OCI-LY1 (cell line): ENCODE measurements around the gene SFMBT2.
A peak's percentile ranks its signal among the peaks of the same experiment; 100 is the strongest.

Experiments used
- H2AFZ ChIP-seq: fragments of 200-600 bp; sonication (generic), shearing (Covaris generic); 2 replicates; pipeline ENCODE4 v1.6.0; 2014; ENCODE audit warnings: antibody characterized with exemption, mild to moderate bottlenecking, low read length
- H3F3A ChIP-seq: fragments of 200-600 bp; sonication (generic), shearing (Covaris generic); 2 replicates; pipeline ENCODE4 v1.6.0; 2014; ENCODE audit warnings: mild to moderate bottlenecking, antibody characterized with exemption, low read length, moderate library complexity; ENCODE audit not compliant: insufficient read depth
- H3K27ac ChIP-seq: fragments of 200-600 bp; sonication (generic); 2 replicates; pipeline ENCODE4 v1.5.1; 2014; ENCODE audit warnings: low read length, mixed run types, mild to moderate bottlenecking, low read depth; ENCODE audit not compliant: poor library complexity, severe bottlenecking
- H3K27me3 ChIP-seq: fragments of 200-600 bp; sonication (generic); 2 replicates; pipeline ENCODE4 v1.6.0; 2014; ENCODE audit warnings: antibody characterized with exemption, mild to moderate bottlenecking, low read length, moderate library complexity; ENCODE audit not compliant: insufficient read depth
- H3K36me3 ChIP-seq: fragments of 200-600 bp; sonication (generic); 2 replicates; pipeline ENCODE4 v1.6.1; 2014; ENCODE audit warnings: mild to moderate bottlenecking, antibody characterized with exemption, low read length, moderate library complexity, mixed read lengths; ENCODE audit not compliant: insufficient read depth
- H3K4me1 ChIP-seq: fragments of 200-600 bp; sonication (generic); 2 replicates; pipeline ENCODE4 v1.5.1; 2014; ENCODE audit warnings: mild to moderate bottlenecking, low read length, moderate library complexity; ENCODE audit not compliant: insufficient read depth, severe bottlenecking
- H3K4me2 ChIP-seq: fragments of 200-600 bp; sonication (generic), shearing (Covaris generic); 2 replicates; pipeline ENCODE4 v1.6.1; 2014; ENCODE audit warnings: low read length
- H3K4me3 ChIP-seq: fragments of 200-600 bp; sonication (generic); 2 replicates; pipeline ENCODE4 v1.5.1; 2014; ENCODE audit warnings: low read length, low read depth, mild to moderate bottlenecking, mixed read lengths; ENCODE audit not compliant: poor library complexity, severe bottlenecking
- H3K79me2 ChIP-seq: fragments of 200-600 bp; shearing (Covaris generic); 2 replicates; pipeline ENCODE4 v1.6.1; 2016; ENCODE audit warnings: mixed run types, low read length, mixed read lengths; ENCODE audit not compliant: insufficient read depth
- H3K9ac ChIP-seq: fragments of 200-600 bp; sonication (generic), shearing (Covaris generic); 2 replicates; pipeline ENCODE4 v1.6.1; 2014; ENCODE audit warnings: mild to moderate bottlenecking, low read length, mixed read lengths
- H3K9me2 ChIP-seq: fragments of 200-600 bp; sonication (generic), shearing (Covaris generic); 2 replicates; pipeline ENCODE4 v1.6.1; 2014; ENCODE audit warnings: low read depth, mild to moderate bottlenecking, low read length, mixed read lengths
- H3K9me3 ChIP-seq: fragments of 200-600 bp; shearing (Covaris generic); 2 replicates; pipeline ENCODE4 v1.6.1; 2014; ENCODE audit warnings: low read length, mixed read lengths
- H4K20me1 ChIP-seq: fragments of 200-600 bp; sonication (generic), shearing (Covaris generic); 2 replicates; pipeline ENCODE4 v1.6.0; 2016; ENCODE audit warnings: mild to moderate bottlenecking, low read length; ENCODE audit not compliant: insufficient read depth
- EZH2 ChIP-seq: fragments of 200-600 bp; sonication (generic), shearing (Covaris generic); IDR thresholded peaks from 2 replicates; pipeline ENCODE4 v1.8.0; 2017; ENCODE audit warnings: borderline replicate concordance, mixed run types, mild to moderate bottlenecking, antibody characterized with exemption, low read length, moderate library complexity, mixed read lengths
- TF ChIP-seq, protein P1 (sequence below): fragments of 200-600 bp; sonication (generic), shearing (Covaris generic); IDR thresholded peaks from 2 replicates; pipeline ENCODE4 v1.5.1; 2017; ENCODE audit warnings: mild to moderate bottlenecking, antibody characterized with exemption, low read length, moderate library complexity, mixed read lengths

SFMBT2 gene

DNA sequence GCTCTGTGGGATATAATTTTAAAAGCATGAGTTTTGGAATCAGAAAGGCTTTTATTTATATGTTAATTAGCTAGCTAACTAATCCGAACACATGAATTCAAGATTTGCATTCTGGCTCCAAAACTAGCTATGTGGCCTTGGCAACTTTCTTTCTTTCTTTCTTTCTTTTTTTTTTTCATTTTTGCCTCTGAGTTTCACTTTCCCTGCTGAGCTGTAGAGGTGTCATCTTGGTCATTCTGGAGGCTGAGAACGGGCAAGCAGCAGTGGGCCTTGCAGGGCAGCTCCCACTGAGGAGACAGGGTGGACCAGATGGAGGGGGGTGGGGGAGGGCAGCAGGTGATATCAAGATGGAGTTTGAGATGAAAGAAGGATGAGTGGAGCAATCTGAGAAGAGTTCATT lies 24.8 kb upstream of the SFMBT2 start:
- no peaks in the 10 kb centered on the region for H3K9me2 ChIP-seq
- H3F3A ChIP-seq: no peaks in the 10 kb centered on the region
- H2AFZ ChIP-seq: no peak overlapping the region
- peaks cover 36% of the 10 kb centered on the region for H3K4me1 ChIP-seq
- H3K4me3 ChIP-seq: no peak overlapping the region
- no peaks in the 10 kb centered on the region for H3K27me3 ChIP-seq
- H3K27ac ChIP-seq: no peak overlapping the region
- peaks cover 5% of the 10 kb centered on the region for H3K9me3 ChIP-seq
- no peaks in the 10 kb centered on the region for H3K79me2 ChIP-seq
- H3K4me2 ChIP-seq: no peak overlapping the region
- H3K36me3 ChIP-seq: no peaks in the 10 kb centered on the region
- no peaks in the 10 kb centered on the region for H4K20me1 ChIP-seq
- no peak overlapping the region for H3K9ac ChIP-seq
- TF ChIP-seq, protein P1, sequence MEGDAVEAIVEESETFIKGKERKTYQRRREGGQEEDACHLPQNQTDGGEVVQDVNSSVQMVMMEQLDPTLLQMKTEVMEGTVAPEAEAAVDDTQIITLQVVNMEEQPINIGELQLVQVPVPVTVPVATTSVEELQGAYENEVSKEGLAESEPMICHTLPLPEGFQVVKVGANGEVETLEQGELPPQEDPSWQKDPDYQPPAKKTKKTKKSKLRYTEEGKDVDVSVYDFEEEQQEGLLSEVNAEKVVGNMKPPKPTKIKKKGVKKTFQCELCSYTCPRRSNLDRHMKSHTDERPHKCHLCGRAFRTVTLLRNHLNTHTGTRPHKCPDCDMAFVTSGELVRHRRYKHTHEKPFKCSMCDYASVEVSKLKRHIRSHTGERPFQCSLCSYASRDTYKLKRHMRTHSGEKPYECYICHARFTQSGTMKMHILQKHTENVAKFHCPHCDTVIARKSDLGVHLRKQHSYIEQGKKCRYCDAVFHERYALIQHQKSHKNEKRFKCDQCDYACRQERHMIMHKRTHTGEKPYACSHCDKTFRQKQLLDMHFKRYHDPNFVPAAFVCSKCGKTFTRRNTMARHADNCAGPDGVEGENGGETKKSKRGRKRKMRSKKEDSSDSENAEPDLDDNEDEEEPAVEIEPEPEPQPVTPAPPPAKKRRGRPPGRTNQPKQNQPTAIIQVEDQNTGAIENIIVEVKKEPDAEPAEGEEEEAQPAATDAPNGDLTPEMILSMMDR: no peak
- TF ChIP-seq EZH2: no peak

GRCh38 chr10:7434378-7434777 lies 23.5 kb upstream of the SFMBT2 start:
- Histone ChIP-seq H3K4me1 (peaks cover 38% of the 10 kb centered on the region), H3K4me2 (no peak overlapping the region), H3K9me3 (peaks cover 5% of the 10 kb centered on the region), H3K9ac (no peak overlapping the region), H2AFZ (no peak overlapping the region), H3K4me3 (no peak overlapping the region), H4K20me1 (no peaks in the 10 kb centered on the region), H3K36me3 (no peaks in the 10 kb centered on the region), H3K9me2 (no peaks in the 10 kb centered on the region), H3K79me2 (no peaks in the 10 kb centered on the region), H3F3A (no peaks in the 10 kb centered on the region), H3K27me3 (no peaks in the 10 kb centered on the region), H3K27ac (no peak overlapping the region)
- TF ChIP-seq, protein P1: no peak
- no peak for TF ChIP-seq EZH2

GRCh38 chr10:7433861-7434260 lies 23.0 kb upstream of the SFMBT2 start:
- no peaks in the 10 kb centered on the region for H3K79me2 ChIP-seq
- H4K20me1 ChIP-seq: no peaks in the 10 kb centered on the region
- H3K36me3 ChIP-seq: no peaks in the 10 kb centered on the region
- H3K27ac ChIP-seq: no peak overlapping the region
- H3K9me2 ChIP-seq: no peaks in the 10 kb centered on the region
- H3K9ac ChIP-seq: no peak overlapping the region
- no peaks in the 10 kb centered on the region for H3K27me3 ChIP-seq
- TF ChIP-seq EZH2: no peak
- TF ChIP-seq, protein P1: no peak
- H3K4me3 ChIP-seq: no peak overlapping the region
- H3K4me1 ChIP-seq: peaks cover 39% of the 10 kb centered on the region
- peaks cover 5% of the 10 kb centered on the region for H3K9me3 ChIP-seq
- no peaks in the 10 kb centered on the region for H3F3A ChIP-seq
- peak overlapping the region; percentile 94; the same call in 1 of the 2 replicates for H2AFZ ChIP-seq
- H3K4me2 ChIP-seq: no peak overlapping the region
